ENCODE data around the gene MIER2.

The MIER2 gene

DNA sequence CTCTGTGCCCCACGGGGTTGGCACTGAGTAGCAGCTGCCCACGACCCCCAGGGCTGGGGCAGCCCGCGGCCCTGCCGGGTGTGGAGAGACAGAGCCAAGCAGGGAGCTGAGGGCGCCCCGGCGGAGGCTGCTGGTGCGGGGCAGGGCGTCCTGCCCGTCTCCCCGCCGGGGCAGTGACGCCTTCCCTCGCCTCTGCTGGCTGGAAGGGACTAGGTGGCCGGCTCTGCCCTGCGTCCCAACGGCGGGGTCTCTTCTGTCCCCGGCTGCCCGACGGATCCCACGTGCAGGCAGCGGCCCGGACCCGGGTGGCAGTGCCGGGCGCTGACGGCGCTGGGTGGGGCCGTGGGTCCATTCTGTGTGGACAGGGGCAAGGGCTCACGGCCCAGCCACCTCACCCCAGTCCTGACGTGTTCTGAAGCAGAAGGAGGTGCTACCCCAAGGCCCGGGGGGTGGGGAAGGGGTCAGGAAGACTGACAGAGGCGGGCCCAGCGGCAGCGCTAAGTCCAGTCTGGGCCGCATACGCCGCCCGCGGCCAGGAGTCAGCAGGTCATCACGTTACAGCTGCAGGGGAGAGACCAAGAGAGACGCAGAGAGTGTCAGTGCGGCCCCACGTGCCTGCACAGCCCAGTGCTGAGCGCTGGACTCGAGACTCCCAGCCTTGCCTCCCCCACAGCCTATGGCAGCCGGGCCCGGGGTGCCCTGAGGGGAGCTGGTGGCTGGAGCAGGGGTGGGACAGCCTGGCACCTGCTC is 38.3 kb downstream of the MIER2 start:
- DNase-seq (ENCODE audit: low spot score), result no peak

DNA sequence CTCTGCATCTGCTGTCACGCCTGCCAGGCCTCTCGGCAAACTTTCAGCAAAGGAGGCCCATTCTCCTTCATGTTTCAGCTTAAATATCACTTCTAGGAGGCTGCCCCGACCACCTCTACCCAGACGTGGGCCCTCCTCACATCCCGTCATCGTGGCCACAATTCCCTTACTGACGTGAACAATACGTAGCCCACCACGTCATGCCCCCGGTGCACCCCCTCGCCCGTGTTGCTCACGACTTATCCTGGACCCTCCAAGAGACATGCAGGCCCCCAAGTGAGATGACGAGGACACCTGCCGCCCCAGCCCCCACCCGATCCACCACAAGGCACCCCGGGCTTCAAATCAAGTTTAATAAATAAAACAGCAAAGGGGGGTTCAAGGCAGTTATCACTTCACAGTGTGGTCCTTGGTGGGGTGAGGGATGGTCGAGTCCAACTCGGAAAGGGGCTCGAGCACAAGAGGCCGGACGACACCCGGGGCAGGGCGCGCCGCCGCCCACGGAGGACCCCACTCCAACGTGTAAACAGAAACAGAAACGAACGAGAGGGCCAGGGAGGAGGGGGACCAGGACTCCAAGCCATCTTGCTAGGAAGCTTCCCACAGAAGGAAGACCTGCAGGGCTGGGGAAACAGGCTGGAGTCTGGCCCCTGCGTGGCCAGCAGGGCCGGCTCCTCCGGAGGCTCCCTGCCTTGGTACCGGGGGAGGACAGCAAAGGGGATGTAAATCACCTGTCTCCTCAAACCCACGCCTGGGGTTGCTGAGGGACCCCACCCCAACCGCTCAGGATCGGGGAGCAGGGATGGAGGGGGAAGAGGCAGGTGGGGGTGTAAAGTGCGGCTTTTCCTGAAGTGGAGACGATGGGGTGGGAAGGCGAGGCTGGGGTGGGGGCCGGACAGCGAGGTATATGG is 39.1 kb downstream of the MIER2 start:
- DNase-seq (ENCODE audit: low spot score), result no peak

DNA sequence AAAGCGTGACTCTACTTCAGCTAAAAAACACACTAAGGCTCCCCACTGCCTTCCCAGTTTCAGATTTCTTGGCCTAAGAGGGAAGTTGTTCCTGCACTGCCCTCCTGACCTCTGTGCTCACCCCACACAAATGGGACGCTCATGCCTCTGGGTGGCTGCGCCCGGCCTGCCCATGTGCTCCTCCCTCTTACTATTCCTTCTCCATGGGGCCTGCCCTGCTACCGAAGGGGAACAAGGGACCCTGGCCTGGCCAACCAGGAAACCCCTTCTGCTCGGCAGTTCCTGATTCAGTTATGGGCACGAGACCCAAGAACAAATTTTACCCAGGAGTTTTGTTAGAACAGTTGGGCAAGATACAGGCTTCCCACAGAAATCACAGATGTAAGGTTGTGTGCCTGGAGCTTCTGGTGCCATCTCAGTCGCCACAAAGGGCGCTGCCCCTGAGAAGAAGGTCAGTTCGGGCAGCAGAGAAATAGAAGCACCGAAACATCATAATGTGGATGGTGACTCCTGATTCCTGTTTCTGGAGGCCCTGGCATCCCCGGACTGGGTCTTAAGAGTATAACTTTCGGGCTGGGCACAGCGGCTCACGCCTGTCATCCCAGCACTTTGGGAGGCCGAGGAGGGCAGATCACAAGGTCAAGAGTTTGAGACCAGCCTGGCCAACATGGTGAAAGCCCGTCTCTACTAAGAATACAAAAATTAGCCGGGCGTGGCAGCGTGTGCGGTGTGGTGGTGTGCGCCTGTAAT is 47.9 kb downstream of the MIER2 start:
- DNase-seq (ENCODE audit: low spot score), result no peak

DNA sequence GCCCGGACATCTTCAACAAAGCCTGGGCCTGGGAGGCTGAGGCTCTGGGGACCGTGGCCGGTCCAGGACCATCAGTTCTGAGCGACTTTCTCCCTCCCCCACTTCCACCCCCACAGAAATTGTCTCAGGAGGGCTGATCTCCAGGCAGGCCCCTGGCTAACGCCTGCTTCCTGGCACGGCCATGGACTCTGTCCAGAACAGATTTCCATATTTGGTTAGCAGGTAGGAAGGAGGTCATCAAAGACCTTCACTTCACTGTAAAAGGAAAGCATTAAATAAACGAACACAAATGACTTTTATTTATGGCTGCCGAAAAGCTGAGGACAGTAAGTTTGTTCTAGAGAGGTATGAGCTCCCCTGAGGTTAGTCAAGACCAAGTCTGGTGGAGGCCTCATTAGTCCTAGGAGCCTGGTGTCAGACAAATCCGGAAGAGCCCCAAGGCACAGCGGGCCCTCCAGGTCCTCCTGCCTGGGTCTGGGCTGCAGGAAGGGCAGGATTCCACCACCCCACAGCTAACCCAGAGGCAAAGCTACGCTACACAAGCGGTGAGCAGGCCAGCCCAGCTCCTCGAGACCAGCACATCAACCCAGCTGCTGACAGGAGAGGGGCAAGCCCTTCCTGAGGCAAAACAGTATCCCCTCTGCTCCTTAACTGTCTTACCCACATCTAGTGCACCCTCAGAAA is 48.8 kb downstream of the MIER2 start:
- no peak for DNase-seq (ENCODE audit: low spot score)

DNA sequence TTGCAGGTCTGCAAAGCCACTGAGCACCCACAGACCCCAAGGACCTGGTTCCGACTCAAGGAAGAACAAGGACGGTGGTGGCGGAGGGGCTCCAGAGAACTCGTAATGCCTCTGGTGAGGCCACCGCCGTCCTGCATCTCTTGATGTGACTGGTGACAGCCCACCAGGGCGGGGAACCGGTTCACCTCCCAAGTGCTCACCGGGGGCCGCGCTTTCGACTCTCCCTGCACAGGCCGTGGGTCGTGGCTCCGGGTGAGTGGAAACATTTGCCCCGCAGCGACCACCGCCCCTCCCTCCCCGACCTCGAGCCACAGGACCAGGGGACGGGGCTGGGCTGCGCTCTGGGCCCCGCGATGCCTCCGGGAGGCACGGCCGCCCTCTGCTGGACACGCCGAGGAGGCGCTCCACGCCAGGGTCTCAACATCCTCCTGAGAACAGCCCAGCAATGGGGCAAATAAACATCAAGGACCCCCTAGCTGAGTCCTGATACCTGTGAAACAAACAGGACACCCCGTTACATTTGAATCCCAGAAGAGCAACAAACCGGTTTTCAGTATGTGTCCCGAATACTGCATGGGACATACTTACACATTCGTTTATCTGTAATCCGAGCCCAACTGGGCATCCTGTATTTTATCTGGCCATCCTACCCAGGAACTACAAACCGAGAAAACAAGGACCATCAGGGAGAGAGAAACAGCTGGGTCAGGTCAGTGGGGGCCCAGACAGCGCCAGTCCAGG is 49.5 kb downstream of the MIER2 start:
- DNase-seq (ENCODE audit: low spot score), result no peak

DNA sequence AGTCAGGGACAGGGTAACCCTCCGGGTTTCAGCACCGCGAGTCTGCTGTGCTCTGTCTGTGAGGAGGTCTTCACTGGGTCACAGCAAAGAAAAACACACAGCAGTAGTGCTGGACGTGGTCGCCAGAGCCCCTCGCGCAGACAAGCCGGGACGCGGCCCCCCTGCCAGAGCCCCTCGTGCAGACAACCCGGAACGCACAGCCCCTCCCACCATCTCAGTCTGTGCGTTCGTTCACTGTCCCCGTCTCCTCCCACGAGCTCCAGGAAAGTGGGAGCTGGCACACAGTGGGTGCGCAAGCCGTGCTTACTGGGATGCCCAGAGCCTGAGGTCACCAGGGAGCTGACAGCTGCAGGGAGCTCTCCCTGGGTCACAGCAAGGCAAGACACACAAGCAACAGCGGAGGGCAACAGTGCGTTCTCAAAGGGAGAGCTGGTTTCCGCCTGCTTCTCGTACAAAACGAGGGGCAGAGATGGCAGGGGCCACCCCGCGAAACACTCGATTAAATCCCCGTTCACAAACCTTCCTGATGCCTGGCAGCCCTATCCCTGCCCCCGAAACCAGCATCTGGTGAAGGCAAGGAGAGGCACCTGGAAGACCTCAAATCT is 50.2 kb downstream of the MIER2 start:
- no peak for DNase-seq (ENCODE audit: low spot score)

DNA sequence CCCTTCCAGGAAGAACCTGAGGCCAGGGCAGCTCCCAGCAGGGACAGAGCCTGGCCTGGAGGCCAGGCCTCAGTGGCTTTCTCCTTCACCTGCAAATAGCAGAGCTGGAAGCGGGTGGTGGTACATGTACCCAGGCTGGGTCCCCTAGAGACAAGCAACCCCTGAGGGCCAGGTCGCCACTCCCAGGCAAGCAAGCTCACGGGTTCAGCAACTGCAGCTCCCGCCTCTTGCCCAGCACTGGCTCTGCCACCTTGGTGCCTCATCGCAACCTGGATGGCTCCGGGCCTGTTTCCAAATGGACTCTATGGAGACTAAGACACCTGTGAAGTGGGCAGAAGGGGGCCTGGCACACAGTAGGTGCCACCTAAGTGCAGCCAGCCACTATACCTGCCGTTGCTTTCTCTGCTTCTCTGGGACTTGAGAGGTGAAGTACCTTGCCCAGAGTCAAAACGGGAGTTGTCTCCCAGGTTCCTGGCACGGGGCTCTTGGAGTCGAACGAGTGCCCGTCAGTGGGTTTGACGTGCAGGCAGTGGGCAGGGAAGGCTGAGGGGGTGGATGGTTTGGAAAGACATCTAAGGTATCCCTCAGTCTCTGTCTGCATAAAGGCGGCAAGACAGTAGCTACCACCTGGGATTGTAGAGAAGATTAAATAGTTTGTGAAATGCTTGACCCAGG is 51.0 kb downstream of the MIER2 start:
- no peak for DNase-seq (ENCODE audit: low spot score)

DNA sequence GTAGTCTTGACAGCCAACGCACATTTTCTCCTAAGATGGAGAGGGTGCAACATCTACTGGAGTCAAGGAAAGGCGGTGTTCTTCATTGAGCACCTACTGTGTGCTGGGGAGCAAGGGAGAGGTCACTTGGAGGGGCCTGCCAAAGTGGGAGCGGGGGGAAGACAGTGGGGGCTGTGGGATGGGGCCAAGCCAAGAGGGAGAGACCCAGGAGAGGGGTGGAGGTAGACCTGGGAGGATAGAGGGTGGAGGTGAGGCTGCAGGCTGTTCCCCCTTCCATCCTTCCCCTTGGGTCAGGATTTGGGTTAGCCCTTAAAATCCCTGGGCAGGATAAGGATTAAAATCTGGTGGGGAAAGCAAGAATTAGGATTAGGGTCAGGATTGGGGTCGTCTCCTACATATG is 51.6 kb downstream of the MIER2 start:
- DNase-seq (ENCODE audit: low spot score), result no peak

DNA sequence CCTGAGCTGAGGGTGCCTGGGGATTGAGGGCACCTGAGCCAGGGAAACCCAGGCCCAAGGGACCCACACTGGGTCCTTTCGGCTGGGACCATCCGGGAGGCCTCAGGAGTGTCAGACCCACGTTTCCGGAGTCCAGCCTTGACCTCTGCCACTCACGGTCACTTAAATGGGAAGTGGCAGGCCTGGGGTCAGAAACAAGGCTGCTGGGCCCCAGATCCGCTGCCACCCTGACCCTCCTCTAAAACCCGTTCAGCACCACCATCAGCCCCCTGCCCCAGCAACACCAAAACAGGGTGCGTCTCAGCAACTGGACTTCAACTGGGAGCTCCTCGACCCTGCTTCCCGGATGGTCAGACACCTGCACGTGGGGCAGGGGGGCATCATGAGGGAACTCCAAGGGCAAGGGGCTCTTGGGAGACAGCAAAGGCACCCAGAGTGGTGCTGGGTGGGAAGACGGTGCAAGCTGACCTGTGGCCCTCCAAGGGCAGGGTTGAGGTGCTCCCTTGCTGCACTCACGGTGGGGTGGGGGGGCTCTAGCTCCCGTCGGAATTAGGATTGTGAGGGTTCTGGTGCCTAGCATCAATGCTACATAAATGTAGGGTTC is 52.2 kb downstream of the MIER2 start:
- no peak for DNase-seq (ENCODE audit: low spot score)

DNA sequence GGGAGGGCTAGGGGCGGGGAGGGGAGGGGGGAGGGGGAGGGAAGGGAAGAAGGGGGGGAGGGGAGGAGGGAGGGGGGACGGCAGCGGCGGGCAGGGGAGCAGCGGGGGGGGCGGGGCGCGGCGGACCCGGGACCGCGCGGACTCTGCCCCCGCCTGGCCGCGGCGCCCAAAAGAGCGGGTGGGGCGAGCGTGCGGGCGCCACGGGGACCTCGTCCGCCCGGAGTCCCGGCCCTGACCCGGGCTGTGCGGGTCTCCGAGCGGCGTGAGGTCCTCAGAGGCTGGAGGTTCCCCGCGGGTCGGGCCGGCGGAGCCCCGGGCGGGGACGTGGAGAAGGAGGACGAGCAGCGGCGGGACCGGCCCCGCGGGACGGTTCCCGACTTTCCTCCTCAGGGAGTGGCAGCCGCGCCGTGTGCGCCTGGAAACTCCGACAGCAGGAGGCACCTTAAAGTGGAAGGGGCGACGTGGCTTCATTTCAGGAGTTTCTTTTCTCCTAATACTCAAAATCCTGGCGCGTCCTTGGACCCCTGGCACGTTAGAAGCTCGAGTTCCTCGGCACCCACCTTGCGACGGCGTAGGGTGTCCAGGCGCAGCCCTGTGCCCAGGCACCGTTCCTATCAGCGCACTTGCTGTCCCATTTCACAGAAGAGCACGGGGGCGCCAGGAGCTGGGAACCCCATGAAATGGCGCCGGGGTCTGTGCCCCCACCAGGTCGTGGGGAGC is 52.9 kb downstream of the MIER2 start:
- DNase-seq (ENCODE audit: low spot score), result no peak

DNA sequence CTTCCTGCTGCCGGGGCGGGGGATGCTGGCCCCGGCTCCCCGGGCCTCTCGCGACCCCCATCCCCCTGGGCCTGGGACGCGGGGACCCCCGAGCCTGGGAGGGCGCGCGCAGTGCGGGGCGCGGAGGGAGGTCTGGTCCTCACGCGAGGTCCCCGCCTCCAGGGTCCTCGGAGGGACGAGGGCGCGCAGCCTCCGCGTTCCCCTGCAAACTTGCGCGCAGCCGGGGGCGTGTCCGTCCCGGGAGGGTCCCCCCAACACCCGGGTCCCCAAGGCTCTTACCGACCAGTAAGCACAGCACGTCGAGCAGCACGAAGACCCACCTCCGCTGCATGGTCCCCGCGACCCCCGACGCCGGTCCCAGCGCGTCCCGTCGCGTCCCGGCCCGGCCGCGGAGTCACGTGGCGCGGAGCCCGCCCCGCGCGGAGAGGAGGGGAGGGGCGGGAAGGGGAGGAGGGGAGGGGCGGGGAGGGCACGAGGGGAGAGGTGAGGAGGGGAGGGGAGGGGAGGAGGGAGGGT is 53.5 kb downstream of the MIER2 start, which contains the start of gene PLPP2:
PLPP2 (minus strand) TSS at position 398 of the 516 bp plus-strand sequence; CDS start at position 331, 67 bp downstream.
- DNase-seq (ENCODE audit: low spot score), result no peak

DNA sequence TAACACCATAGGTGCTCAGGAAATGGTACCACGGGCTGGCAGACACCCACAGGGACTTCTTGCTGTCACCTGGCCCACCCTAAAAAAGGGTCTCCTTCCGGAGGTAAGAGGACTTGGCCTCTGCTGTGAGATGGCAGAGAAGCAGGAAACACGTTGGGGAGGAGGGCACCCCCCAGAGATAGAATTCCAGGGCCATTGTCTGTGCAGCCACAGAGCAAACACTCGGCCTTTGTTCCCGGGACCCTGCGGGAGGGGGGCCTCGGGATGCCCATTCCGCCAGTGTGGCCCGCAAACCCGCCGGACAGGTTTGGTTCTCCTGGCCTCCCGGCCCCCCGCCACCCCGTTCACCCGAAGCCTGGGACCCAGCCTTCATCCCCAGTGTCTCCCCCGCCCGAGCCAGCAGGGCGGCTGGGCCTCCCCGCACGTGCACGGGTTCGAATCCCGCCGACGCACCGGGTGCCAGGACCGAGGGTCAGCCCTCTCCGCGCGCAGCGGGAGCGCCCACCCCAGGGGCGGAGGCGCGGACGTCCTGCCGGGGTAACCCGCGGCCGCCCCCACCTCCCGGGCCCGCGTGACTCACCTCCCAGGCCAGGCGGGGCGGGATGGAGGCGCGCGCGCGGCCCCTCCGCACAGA is 54.1 kb downstream of the MIER2 start:
- no peak for DNase-seq (ENCODE audit: low spot score)

DNA sequence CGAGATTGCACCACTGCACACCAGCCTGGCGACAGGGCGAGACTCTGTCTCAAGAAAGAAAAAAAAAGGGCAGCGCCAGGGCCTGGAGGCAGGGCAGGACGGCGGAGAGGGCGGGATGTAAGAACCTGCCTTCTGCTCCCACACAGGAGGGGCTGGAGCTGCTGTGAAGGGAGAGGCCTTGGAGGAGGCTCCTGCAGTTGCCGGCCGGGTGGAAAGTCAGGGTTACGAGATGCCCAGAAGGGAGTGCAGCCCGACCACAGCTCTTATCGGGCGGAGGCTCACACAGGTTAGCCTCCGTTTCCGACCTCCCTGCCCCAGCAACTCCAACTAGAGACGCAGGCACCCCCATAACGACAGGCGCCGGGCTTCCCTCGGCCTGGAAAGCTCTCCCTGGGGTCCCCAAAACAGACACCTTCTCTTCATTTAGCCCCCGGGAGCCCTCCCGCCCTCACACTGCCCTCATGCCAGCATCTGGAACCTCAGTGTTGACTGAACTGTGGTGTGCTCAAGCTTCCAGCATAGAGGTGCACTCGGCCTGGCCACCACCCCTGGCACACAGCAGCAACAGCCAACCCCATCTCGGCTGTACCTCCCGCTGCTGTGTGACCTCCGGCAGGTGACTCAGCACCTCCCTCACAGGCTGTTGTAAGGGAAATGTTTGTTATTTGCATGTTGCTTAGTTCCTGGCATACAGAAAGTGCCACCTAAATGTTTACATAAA is 54.8 kb downstream of the MIER2 start:
- no peak for DNase-seq (ENCODE audit: low spot score)

DNA sequence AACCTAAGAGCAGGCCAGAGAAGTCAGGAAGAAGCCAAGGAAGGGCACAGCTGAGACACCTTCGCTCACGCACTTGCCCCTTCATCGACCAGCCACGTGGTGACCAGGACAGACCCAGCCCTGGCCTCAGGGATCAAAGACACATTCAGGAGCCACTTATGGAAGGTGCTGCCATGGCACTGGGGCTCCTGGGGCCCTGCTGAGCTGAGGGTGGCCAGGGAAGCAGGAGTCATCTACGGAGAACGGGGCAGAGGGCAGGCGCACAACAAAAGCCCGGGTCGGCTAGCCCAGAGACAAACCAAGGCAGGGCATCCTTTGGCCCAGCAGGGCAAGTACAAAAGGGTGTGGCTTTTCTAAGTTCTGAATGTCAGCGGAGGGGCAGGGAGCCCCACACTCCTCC is 55.7 kb downstream of the MIER2 start:
- no peak for DNase-seq (ENCODE audit: low spot score)

DNA sequence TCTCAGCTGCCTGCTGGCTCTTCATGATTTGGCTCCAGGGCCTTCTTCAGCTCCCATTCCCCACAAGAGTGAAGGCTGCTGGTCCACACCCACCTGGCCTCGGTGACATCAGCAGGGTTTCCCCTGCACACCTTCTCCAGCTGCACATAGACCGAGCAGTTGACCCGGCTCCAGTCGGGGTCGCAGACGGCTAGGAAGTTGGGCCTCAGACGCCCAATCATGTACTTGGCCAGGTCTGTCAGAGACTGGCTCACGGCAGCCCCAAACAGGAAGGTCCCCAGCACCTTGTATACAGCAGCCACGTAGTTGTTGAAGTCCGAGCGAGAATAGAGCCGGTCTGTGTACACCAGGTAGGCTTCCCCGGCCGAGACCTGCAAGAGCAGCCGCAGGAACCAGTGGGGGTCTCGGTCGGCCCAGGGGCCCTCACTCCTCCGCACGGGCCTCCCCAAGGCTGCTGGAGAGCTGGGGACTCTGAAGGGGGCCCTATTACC is 57.2 kb downstream of the MIER2 start:
- DNase-seq (ENCODE audit: low spot score), result no peak

DNA sequence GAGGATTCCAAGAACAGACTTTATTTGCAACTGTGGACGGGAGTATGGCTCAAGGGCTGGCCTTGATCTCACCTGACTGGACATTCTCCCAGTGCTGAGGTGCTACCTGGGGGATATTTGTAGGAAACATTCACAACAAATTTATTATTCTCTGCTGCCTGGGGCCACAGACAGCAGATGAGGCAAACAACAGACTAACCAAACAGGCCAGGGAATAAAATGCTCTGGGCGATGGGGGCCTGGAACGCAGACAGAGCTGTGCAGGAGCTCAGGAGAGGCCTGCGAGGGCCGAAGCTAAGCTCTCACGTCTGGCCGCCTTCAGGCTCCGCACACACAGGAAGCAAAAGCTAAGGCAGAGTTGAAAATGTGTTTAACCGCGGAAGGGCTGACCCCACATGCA is 61.2 kb downstream of the MIER2 start:
- no peak for DNase-seq (ENCODE audit: low spot score)

DNA sequence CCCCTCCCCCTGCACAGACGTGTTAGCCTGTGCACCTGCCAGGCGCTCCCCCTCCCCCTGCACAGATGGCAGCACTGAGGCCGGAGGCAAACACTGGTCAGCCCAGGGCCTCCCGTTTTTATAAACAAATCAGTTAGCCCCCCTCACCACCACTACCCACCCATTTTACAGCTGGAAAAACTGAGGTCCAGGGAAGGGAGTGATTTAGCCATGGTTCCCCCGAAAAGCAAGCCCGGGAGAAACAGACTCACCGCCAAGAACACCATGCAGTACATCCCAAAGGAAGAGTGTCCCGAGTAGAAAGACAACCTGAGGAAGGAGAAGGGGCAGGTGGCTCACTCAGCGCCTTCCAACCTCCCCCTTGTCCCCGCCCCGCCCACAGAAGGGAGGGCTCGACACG is 62.1 kb downstream of the MIER2 start:
- DNase-seq (ENCODE audit: low spot score), result no peak
